Medulla oblongata (tissue), 1 donor: ENCODE results near the gene RTL10.

ENCODE experiments used
- DNase-seq: peaks from one replicate; pipeline ENCODE4 v3.0.0-alpha.2; 2015; ENCODE audit errors: extremely low spot score

RTL10 gene

GRCh38 chr22:19863571-19863970 lies 8.9 kb upstream of the RTL10 start:
- no peak for DNase-seq

- no peak for DNase-seq
Measured at GRCh38 chr22:19862619-19863246, 8.1 kb upstream of the RTL10 start.

- no peak for DNase-seq
Measured at GRCh38 chr22:19859861-19860510, 5.3 kb upstream of the RTL10 start.

- no peak for DNase-seq
Measured at GRCh38 chr22:19857382-19857781, 2.7 kb upstream of the RTL10 start.

- DNase-seq = peak; percentile 62
Measured at GRCh38 chr22:19855504-19856409, 1.1 kb upstream of the RTL10 start.

- peak; percentile 13 for DNase-seq
Measured at GRCh38 chr22:19853879-19854777, 546 bp downstream of the RTL10 start.

- no peak for DNase-seq
Measured at GRCh38 chr22:19853058-19853878, 1.4 kb downstream of the RTL10 start.

GRCh38 chr22:19852177-19852781 lies 2.4 kb downstream of the RTL10 start:
- no peak for DNase-seq

GRCh38 chr22:19851291-19852176 lies 3.1 kb downstream of the RTL10 start:
- DNase-seq = no peak

- no peak for DNase-seq
Measured at GRCh38 chr22:19850763-19851109, 3.9 kb downstream of the RTL10 start.

GRCh38 chr22:19849835-19850762 lies 4.6 kb downstream of the RTL10 start:
- DNase-seq = peak; percentile 8

GRCh38 chr22:19848298-19849224 lies 6.1 kb downstream of the RTL10 start:
- DNase-seq = no peak

- no peak for DNase-seq
Measured at GRCh38 chr22:19847345-19847632, 7.4 kb downstream of the RTL10 start.

- DNase-seq = no peak
Measured at GRCh38 chr22:19846620-19847344, 7.9 kb downstream of the RTL10 start.

GRCh38 chr22:19845054-19845722 lies 9.5 kb downstream of the RTL10 start:
- no peak for DNase-seq

- peak; percentile 79 for DNase-seq
Measured at GRCh38 chr22:19844377-19845053, 10.2 kb downstream of the RTL10 start.
